Activated T-helper 1 cell treated with anti-CD3 and anti-CD28 coated beads, Interleukin-12 subunit alpha, Interleukin-12 subunit beta, Interleukin-2, Interleukin-4 antibody, amounts not matched to agents 30 ng/mL and 10 ng/mL and 1 ng/mL, durations not matched to agents 14 hours and 24 hours and 36 hours (primary cell): ENCODE results near the gene DLGAP5. TPM values are rescaled to one million over a fixed set of nuclear protein-coding genes. Genes with fewer than 3 reads are reported as not detected.

Source experiments
- total RNA-seq: library from RNA; stranded (reverse); gene quantifications from 2 replicates; pipeline ENCODE4 v1.2.3, GENCODE V29; 2022

Gene DLGAP5
- total RNA-seq, 1 donor from 2014 or later, result 22.4 TPM

Other genes starting within 250 kb of the DLGAP5 start
- 53.8 and 54.1 TPM in 2 replicates for gene WDHD1, start 164.5 kb downstream of the DLGAP5 start, total RNA-seq
- gene SOCS4, start 164.3 kb downstream of the DLGAP5 start, total RNA-seq, result 40.5 and 42.3 TPM in 2 replicates
- gene MAPK1IP1L, start 139.9 kb downstream of the DLGAP5 start, total RNA-seq, result 139 and 141 TPM in 2 replicates
- gene LGALS3, start 62.3 kb downstream of the DLGAP5 start, total RNA-seq, result 10.4 and 12.0 TPM in 2 replicates
- gene FBXO34, start 79.8 kb upstream of the DLGAP5 start, total RNA-seq, result 24.7 and 26.6 TPM in 2 replicates
- 4.8 and 6.2 TPM in 2 replicates for gene ATG14, start 220.2 kb upstream of the DLGAP5 start, total RNA-seq
- gene TBPL2, start 249.0 kb upstream of the DLGAP5 start, total RNA-seq, result not detected in 2 replicates